ENCODE measurements around the gene TAF1.
"Not testable (repeated sequence)": the region's sequence is repeated elsewhere in the genome, so short reads cannot be mapped to it uniquely, and the experiment has no call there.

- TF ChIP-seq, protein P1, sequence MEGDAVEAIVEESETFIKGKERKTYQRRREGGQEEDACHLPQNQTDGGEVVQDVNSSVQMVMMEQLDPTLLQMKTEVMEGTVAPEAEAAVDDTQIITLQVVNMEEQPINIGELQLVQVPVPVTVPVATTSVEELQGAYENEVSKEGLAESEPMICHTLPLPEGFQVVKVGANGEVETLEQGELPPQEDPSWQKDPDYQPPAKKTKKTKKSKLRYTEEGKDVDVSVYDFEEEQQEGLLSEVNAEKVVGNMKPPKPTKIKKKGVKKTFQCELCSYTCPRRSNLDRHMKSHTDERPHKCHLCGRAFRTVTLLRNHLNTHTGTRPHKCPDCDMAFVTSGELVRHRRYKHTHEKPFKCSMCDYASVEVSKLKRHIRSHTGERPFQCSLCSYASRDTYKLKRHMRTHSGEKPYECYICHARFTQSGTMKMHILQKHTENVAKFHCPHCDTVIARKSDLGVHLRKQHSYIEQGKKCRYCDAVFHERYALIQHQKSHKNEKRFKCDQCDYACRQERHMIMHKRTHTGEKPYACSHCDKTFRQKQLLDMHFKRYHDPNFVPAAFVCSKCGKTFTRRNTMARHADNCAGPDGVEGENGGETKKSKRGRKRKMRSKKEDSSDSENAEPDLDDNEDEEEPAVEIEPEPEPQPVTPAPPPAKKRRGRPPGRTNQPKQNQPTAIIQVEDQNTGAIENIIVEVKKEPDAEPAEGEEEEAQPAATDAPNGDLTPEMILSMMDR (IDR thresholded peaks at IDR 0.05), result not testable (repeated sequence)
- TF ChIP-seq USF2 (IDR thresholded peaks at IDR 0.05; ENCODE audit: borderline replicate concordance, low read depth, low read length); POLR2AphosphoS5 (IDR thresholded peaks at IDR 0.05; ENCODE audit: low read depth, low read length); YY1 (IDR thresholded peaks at IDR 0.05; ENCODE audit: low read depth); GABPA (IDR thresholded peaks at IDR 0.05; ENCODE audit: low read depth); MXI1 (IDR thresholded peaks at IDR 0.05; ENCODE audit: low read depth, low read length): not testable (repeated sequence)
Observed at GRCh38 chrX:71391725-71392124, 25.6 kb downstream of the TAF1 start.
